Sciatic nerve (tissue), 2 donors: ENCODE measurements around the gene GCNT2. TPM values are rescaled to one million over a fixed set of nuclear protein-coding genes. Genes with fewer than 3 reads are reported as not detected.
"Not testable (repeated sequence)": the region's sequence is repeated elsewhere in the genome, so short reads cannot be mapped to it uniquely, and the experiment has no call there.

Source experiments
- ATAC-seq: fragments of 200-7000 bp; cut with Tn5 transposase; one replicate; pipeline ENCODE4 v1.9.1; 2020; ENCODE audit warnings: mild to moderate bottlenecking, moderate library complexity
- DNase-seq: peaks from one replicate; pipeline ENCODE4 v3.0.0-alpha.2; 2020; ENCODE audit warnings: low spot score
- intact Hi-C: fragments of 100-400 bp; cut with DNase I; formaldehyde crosslinking; loops from one replicate; pipeline ENCODE4 v1.14.2; 2022
- total RNA-seq: library from RNA; stranded (reverse); fragmentation: NEBNext Ultra II Directional; extraction: Animal tissue kit (Norgen Biotek cat#: 25700); gene quantifications from one replicate; pipeline ENCODE4 v1.2.1, GENCODE V29; 2021
- donor health status: DM: no; HTN: no; CAD: no.
- donor health status: DM: no; HTN: no; CAD: no.

GCNT2 gene
- total RNA-seq, 1 donor from 2014 or later: 2.6 TPM

- peak; percentile 85 for ATAC-seq
- DNase-seq: peak; percentile 63
These were observed 10.4 kb upstream of the GCNT2 start for GRCh38 chr6:10510592-10511367.

GRCh38 chr6:10511477-10511876, 9.7 kb upstream of the GCNT2 start:
- DNase-seq (no peak), ATAC-seq (no peak)
- intact Hi-C loops: no loop called here

More at GRCh38 chr6:10510592-10511367, 10.4 kb upstream of the GCNT2 start:
- intact Hi-C loops: no loop called here

- intact Hi-C loops: no loop called here
- no peak for DNase-seq
- no peak for ATAC-seq
These were observed 7.6 kb upstream of the GCNT2 start for GRCh38 chr6:10513544-10513943.

- ATAC-seq (no peak), DNase-seq (no peak)
- intact Hi-C loops: no loop called here
These were observed 6.9 kb upstream of the GCNT2 start for GRCh38 chr6:10514049-10514780.

GRCh38 chr6:10516953-10517352, 4.2 kb upstream of the GCNT2 start:
- intact Hi-C loops: no loop called here
- ATAC-seq (no peak), DNase-seq (no peak)

- intact Hi-C loops: no loop called here
- DNase-seq: no peak
- ATAC-seq: peak; percentile 60
These were observed 2.4 kb upstream of the GCNT2 start for GRCh38 chr6:10518557-10519407.

GRCh38 chr6:10519408-10519697, 1.8 kb upstream of the GCNT2 start:
- ATAC-seq, DNase-seq, intact Hi-C loops: not testable (repeated sequence)

GRCh38 chr6:10520468-10520867, 683 bp upstream of the GCNT2 start:
- ATAC-seq (no peak), DNase-seq (no peak)
- intact Hi-C loops: no loop called here

- DNase-seq (no peak), ATAC-seq (no peak)
- intact Hi-C loops: no loop called here
These were observed 1.9 kb downstream of the GCNT2 start for GRCh38 chr6:10522929-10523573.

- ATAC-seq (no peak), DNase-seq (no peak)
- intact Hi-C loops: no loop called here
These were observed 5.0 kb downstream of the GCNT2 start for GRCh38 chr6:10526156-10526555.

GRCh38 chr6:10528158-10528981, 7.2 kb downstream of the GCNT2 start:
- DNase-seq: no peak
- intact Hi-C loops: no loop called here
- peak; percentile 56 for ATAC-seq

GRCh38 chr6:10529231-10529801, 8.2 kb downstream of the GCNT2 start:
- intact Hi-C loops: no loop called here
- DNase-seq (no peak), ATAC-seq (peak; percentile 18)

GRCh38 chr6:10529828-10530374, 8.8 kb downstream of the GCNT2 start:
- ATAC-seq, DNase-seq, intact Hi-C loops: not testable (repeated sequence)

- ATAC-seq (peak; percentile 67), DNase-seq (no peak)
- intact Hi-C loops: no loop called here
These were observed 10.4 kb downstream of the GCNT2 start for GRCh38 chr6:10531503-10531902.

GRCh38 chr6:10531942-10532341, 10.8 kb downstream of the GCNT2 start:
- ATAC-seq (no peak), DNase-seq (no peak)
- intact Hi-C loops: no loop called here

- ATAC-seq: no peak
- no peak for DNase-seq
- intact Hi-C loops: no loop called here
These were observed 11.2 kb downstream of the GCNT2 start for GRCh38 chr6:10532392-10532791.

GRCh38 chr6:10534419-10534762, 13.2 kb downstream of the GCNT2 start:
- intact Hi-C loops: no loop called here
- DNase-seq (no peak), ATAC-seq (no peak)

GRCh38 chr6:10535193-10535592, 14.0 kb downstream of the GCNT2 start:
- ATAC-seq: no peak

More at GRCh38 chr6:10535193-10535592, 14.0 kb downstream of the GCNT2 start:
- intact Hi-C loops: no loop called here
- DNase-seq: no peak
